ENCODE results near the gene ACTN4. TPM values are rescaled to one million over a fixed set of nuclear protein-coding genes. Genes with fewer than 3 reads are reported as not detected.

Gene ACTN4
- total RNA-seq, 1 donor, result 229 TPM

GRCh38 chr19:38717051-38717450, 69.6 kb downstream of the ACTN4 start:
- Histone ChIP-seq H4K20me1 (ENCODE audit: insufficient read depth, low read length) (peaks cover 49% of the 10 kb centered on the region), H3K36me3 (ENCODE audit: insufficient read depth, low read length) (peaks cover 96% of the 10 kb centered on the region), H3K27me3 (ENCODE audit: insufficient read depth, low read length) (no peaks in the 10 kb centered on the region), H3K79me2 (ENCODE audit: insufficient read depth, low read length) (peaks cover 88% of the 10 kb centered on the region), H2AFZ (ENCODE audit: low read length) (no peak overlapping the region), H3K4me3 (ENCODE audit: insufficient read depth, low read length) (no peak overlapping the region), H3K4me2 (ENCODE audit: insufficient read depth, low read length) (no peak overlapping the region), H3K4me1 (ENCODE audit: insufficient read depth, low read length) (peaks cover 10% of the 10 kb centered on the region), H3K9me3 (ENCODE audit: low read depth, low read length) (no peaks in the 10 kb centered on the region), H3K27ac (ENCODE audit: low read depth, low read length) (no peak overlapping the region)
- TF ChIP-seq CTCF (IDR thresholded peaks at IDR 0.05; ENCODE audit: extremely low read depth, low read depth, low read length), result no peak
- no peak for DNase-seq (ENCODE audit: insufficient read length, low spot score, missing footprints)

GRCh38 chr19:38717855-38718254, 70.4 kb downstream of the ACTN4 start:
- H3K36me3 ChIP-seq (ENCODE audit: insufficient read depth, low read length), result peaks cover 96% of the 10 kb centered on the region
- no peak for TF ChIP-seq CTCF (IDR thresholded peaks at IDR 0.05; ENCODE audit: extremely low read depth, low read depth, low read length)
- DNase-seq (ENCODE audit: insufficient read length, low spot score, missing footprints), result no peak
- H3K9me3 ChIP-seq (ENCODE audit: low read depth, low read length), result no peaks in the 10 kb centered on the region
- H3K27me3 ChIP-seq (ENCODE audit: insufficient read depth, low read length), result no peaks in the 10 kb centered on the region
- no peak overlapping the region for H3K4me2 ChIP-seq (ENCODE audit: insufficient read depth, low read length)
- peaks cover 3% of the 10 kb centered on the region for H3K4me1 ChIP-seq (ENCODE audit: insufficient read depth, low read length)
- H3K79me2 ChIP-seq (ENCODE audit: insufficient read depth, low read length), result peaks cover 87% of the 10 kb centered on the region
- H3K4me3 ChIP-seq (ENCODE audit: insufficient read depth, low read length), result no peak overlapping the region
- no peak overlapping the region for H2AFZ ChIP-seq (ENCODE audit: low read length)
- H3K27ac ChIP-seq (ENCODE audit: low read depth, low read length), result no peak overlapping the region
- H4K20me1 ChIP-seq (ENCODE audit: insufficient read depth, low read length), result peaks cover 48% of the 10 kb centered on the region

GRCh38 chr19:38718747-38719543, 71.5 kb downstream of the ACTN4 start:
- peaks cover 46% of the 10 kb centered on the region for H4K20me1 ChIP-seq (ENCODE audit: insufficient read depth, low read length)
- no peaks in the 10 kb centered on the region for H3K9me3 ChIP-seq (ENCODE audit: low read depth, low read length)
- H3K4me2 ChIP-seq (ENCODE audit: insufficient read depth, low read length), result no peak overlapping the region
- H3K4me1 ChIP-seq (ENCODE audit: insufficient read depth, low read length), result peaks cover 3% of the 10 kb centered on the region
- H2AFZ ChIP-seq (ENCODE audit: low read length), result no peak overlapping the region
- no peaks in the 10 kb centered on the region for H3K27me3 ChIP-seq (ENCODE audit: insufficient read depth, low read length)
- H3K36me3 ChIP-seq (ENCODE audit: insufficient read depth, low read length), result peaks cover 95% of the 10 kb centered on the region
- DNase-seq (ENCODE audit: insufficient read length, low spot score, missing footprints), result peak; percentile 96
- H3K27ac ChIP-seq (ENCODE audit: low read depth, low read length), result peak overlapping the region; percentile 50
- H3K4me3 ChIP-seq (ENCODE audit: insufficient read depth, low read length), result no peak overlapping the region
- H3K79me2 ChIP-seq (ENCODE audit: insufficient read depth, low read length), result peaks cover 81% of the 10 kb centered on the region
- peak; percentile 30 for TF ChIP-seq CTCF (IDR thresholded peaks at IDR 0.05; ENCODE audit: extremely low read depth, low read depth, low read length)

GRCh38 chr19:38719761-38720558, 72.5 kb downstream of the ACTN4 start:
- Histone ChIP-seq H2AFZ (ENCODE audit: low read length) (no peak overlapping the region), H3K4me3 (ENCODE audit: insufficient read depth, low read length) (no peak overlapping the region), H3K9me3 (ENCODE audit: low read depth, low read length) (no peaks in the 10 kb centered on the region), H3K4me1 (ENCODE audit: insufficient read depth, low read length) (peaks cover 3% of the 10 kb centered on the region), H3K27ac (ENCODE audit: low read depth, low read length) (peak overlapping the region; percentile 50), H4K20me1 (ENCODE audit: insufficient read depth, low read length) (peaks cover 42% of the 10 kb centered on the region), H3K4me2 (ENCODE audit: insufficient read depth, low read length) (no peak overlapping the region), H3K27me3 (ENCODE audit: insufficient read depth, low read length) (no peaks in the 10 kb centered on the region), H3K36me3 (ENCODE audit: insufficient read depth, low read length) (peaks cover 94% of the 10 kb centered on the region), H3K79me2 (ENCODE audit: insufficient read depth, low read length) (peaks cover 70% of the 10 kb centered on the region)
- no peak for DNase-seq (ENCODE audit: insufficient read length, low spot score, missing footprints)
- TF ChIP-seq CTCF (IDR thresholded peaks at IDR 0.05; ENCODE audit: extremely low read depth, low read depth, low read length), result no peak
